ENCODE measurements around the gene GATA3. TPM values are rescaled to one million over a fixed set of nuclear protein-coding genes. Genes with fewer than 3 reads are reported as not detected.

Gene GATA3
- total and polyA plus RNA-seq, 3 donors from 2014 or later: 0.31 to 1.9 (median 0.50) TPM

- 4 to 6% methylated on average over 18 to 29 of the region's 29 CpGs for WGBS, 2 donors
- peaks cover 25% of the 10 kb centered on the region for H3K4me1 ChIP-seq
- intact Hi-C loops (cut with DNase I; ENCODE audit: low total_unique reads): no loop called here
These were observed 2.6 kb upstream of the GATA3 start for GRCh38 chr10:8051851-8052257.

GRCh38 chr10:8052341-8052955 lies 2.0 kb upstream of the GATA3 start:
- no peak for DNase-seq
- WGBS, 2 donors: 10 to 11% methylated on average over 32 of the region's 32 CpGs
- H3K27me3 ChIP-seq: peaks cover 2% of the 10 kb centered on the region
- intact Hi-C loops (cut with DNase I; ENCODE audit: low total_unique reads): no loop called here
- H3K27ac ChIP-seq: no peak overlapping the region
- TF ChIP-seq, protein P1, sequence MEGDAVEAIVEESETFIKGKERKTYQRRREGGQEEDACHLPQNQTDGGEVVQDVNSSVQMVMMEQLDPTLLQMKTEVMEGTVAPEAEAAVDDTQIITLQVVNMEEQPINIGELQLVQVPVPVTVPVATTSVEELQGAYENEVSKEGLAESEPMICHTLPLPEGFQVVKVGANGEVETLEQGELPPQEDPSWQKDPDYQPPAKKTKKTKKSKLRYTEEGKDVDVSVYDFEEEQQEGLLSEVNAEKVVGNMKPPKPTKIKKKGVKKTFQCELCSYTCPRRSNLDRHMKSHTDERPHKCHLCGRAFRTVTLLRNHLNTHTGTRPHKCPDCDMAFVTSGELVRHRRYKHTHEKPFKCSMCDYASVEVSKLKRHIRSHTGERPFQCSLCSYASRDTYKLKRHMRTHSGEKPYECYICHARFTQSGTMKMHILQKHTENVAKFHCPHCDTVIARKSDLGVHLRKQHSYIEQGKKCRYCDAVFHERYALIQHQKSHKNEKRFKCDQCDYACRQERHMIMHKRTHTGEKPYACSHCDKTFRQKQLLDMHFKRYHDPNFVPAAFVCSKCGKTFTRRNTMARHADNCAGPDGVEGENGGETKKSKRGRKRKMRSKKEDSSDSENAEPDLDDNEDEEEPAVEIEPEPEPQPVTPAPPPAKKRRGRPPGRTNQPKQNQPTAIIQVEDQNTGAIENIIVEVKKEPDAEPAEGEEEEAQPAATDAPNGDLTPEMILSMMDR (IDR thresholded peaks at IDR 0.05): no peak
- TF ChIP-seq POLR2A (IDR thresholded peaks at IDR 0.05): no peak
- H3K4me1 ChIP-seq: peaks cover 25% of the 10 kb centered on the region
- no peaks in the 10 kb centered on the region for H3K36me3 ChIP-seq (ENCODE audit: low read depth, missing control alignments)
- no peaks in the 10 kb centered on the region for H3K9me3 ChIP-seq
- no peak overlapping the region for H3K4me3 ChIP-seq

More at GRCh38 chr10:8051851-8052257, 2.6 kb upstream of the GATA3 start:
- TF ChIP-seq POLR2A (IDR thresholded peaks at IDR 0.05): no peak
- TF ChIP-seq, protein P1 (IDR thresholded peaks at IDR 0.05): no peak
- Histone ChIP-seq H3K27me3 (peaks cover 2% of the 10 kb centered on the region), H3K36me3 (ENCODE audit: low read depth, missing control alignments) (no peaks in the 10 kb centered on the region), H3K9me3 (no peaks in the 10 kb centered on the region), H3K4me3 (no peak overlapping the region), H3K27ac (no peak overlapping the region)
- no peak for DNase-seq

GRCh38 chr10:8052956-8053445 lies 1.5 kb upstream of the GATA3 start:
- peaks cover 25% of the 10 kb centered on the region for H3K4me1 ChIP-seq
- no peaks in the 10 kb centered on the region for H3K36me3 ChIP-seq (ENCODE audit: low read depth, missing control alignments)
- no peak overlapping the region for H3K27ac ChIP-seq
- H3K27me3 ChIP-seq: peaks cover 2% of the 10 kb centered on the region
- TF ChIP-seq, protein P1 (IDR thresholded peaks at IDR 0.05): no peak
- no peak for TF ChIP-seq POLR2A (IDR thresholded peaks at IDR 0.05)
- no peaks in the 10 kb centered on the region for H3K9me3 ChIP-seq
- intact Hi-C loops (cut with DNase I; ENCODE audit: low total_unique reads): no loop called here
- H3K4me3 ChIP-seq: peak overlapping the region in 1 of 2 donors; percentile 51
- WGBS, 2 donors: 12 to 18% methylated on average over 11 to 17 of the region's 17 CpGs
- DNase-seq: no peak

DNA sequence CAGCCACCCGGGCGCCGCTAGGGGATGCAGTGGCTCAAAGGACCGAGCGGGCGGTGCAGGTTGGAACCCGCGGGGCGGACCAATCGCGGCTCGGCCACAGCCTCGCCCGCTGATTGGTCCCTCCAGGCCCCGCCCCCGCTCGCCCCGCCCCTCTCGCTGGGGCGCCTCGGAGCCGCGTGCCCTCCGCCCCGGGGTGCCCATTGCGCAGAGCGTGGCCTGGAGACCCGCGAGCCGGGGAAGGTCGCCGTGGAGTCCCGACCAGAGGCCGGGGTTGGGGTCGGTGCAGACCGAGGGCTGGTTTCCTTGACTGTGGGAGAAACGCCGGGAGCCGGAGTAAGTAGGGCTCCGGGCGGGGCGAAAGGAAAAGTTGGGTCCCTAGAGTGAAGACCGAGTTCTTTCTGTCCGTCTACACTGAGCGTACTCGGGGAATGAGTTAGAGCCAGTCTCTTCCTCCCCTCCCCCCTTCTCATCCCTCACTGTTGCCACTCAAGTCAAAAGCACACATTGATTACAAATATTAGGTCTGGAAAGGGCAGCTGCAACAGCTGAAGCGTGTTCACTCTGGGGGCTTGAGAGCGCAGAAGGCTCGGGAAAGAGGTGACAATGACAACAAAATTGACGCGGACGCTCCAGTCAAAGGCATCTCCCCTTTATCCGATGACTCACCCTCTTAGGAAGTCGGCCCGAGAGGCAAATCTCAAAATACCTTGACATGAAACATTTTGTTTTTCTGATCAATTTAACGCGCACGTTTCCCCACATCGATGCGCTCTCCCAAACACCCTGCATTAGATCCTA lies 843 bp upstream of the GATA3 start:
- H3K4me3 ChIP-seq: peak overlapping the region in 1 of 2 donors; percentile 51
- no peaks in the 10 kb centered on the region for H3K9me3 ChIP-seq
- TF ChIP-seq, protein P1 (IDR thresholded peaks at IDR 0.05): peak; percentile 70 to 76 (median 71)
- TF ChIP-seq POLR2A (IDR thresholded peaks at IDR 0.05): no peak
- peak; percentile 89 for DNase-seq
- peaks cover 25% of the 10 kb centered on the region for H3K4me1 ChIP-seq
- H3K27me3 ChIP-seq: peaks cover 2% of the 10 kb centered on the region
- intact Hi-C loops (cut with DNase I; ENCODE audit: low total_unique reads): no loop called here
- H3K27ac ChIP-seq: no peak overlapping the region
- no peaks in the 10 kb centered on the region for H3K36me3 ChIP-seq (ENCODE audit: low read depth, missing control alignments)
- 2 to 8% methylated on average over 14 to 58 of the region's 60 CpGs for WGBS, 2 donors

All from testis (tissue), 3 donors.